ENCODE measurements around the gene ARHGEF11.

- TF ChIP-seq SP1 (CRISPR knock-in tag; conservative IDR thresholded peaks at IDR 0.05) (no peak), JUN (CRISPR knock-in tag; IDR thresholded peaks at IDR 0.05) (no peak), NR2C2 (CRISPR knock-in tag; IDR thresholded peaks at IDR 0.05) (no peak), GTF2I (CRISPR knock-in tag; conservative IDR thresholded peaks at IDR 0.05) (no peak), ESRRA (CRISPR knock-in tag; IDR thresholded peaks at IDR 0.05; ENCODE audit: borderline replicate concordance) (no peak), FOXK1 (CRISPR knock-in tag; IDR thresholded peaks at IDR 0.05) (no peak), CBFB (CRISPR knock-in tag; IDR thresholded peaks at IDR 0.05; ENCODE audit: low read depth) (no peak), NR1H2 (CRISPR knock-in tag; IDR thresholded peaks at IDR 0.05) (no peak), GABPB1 (CRISPR knock-in tag; IDR thresholded peaks at IDR 0.05) (no peak)
- TF ChIP-seq, protein P1, sequence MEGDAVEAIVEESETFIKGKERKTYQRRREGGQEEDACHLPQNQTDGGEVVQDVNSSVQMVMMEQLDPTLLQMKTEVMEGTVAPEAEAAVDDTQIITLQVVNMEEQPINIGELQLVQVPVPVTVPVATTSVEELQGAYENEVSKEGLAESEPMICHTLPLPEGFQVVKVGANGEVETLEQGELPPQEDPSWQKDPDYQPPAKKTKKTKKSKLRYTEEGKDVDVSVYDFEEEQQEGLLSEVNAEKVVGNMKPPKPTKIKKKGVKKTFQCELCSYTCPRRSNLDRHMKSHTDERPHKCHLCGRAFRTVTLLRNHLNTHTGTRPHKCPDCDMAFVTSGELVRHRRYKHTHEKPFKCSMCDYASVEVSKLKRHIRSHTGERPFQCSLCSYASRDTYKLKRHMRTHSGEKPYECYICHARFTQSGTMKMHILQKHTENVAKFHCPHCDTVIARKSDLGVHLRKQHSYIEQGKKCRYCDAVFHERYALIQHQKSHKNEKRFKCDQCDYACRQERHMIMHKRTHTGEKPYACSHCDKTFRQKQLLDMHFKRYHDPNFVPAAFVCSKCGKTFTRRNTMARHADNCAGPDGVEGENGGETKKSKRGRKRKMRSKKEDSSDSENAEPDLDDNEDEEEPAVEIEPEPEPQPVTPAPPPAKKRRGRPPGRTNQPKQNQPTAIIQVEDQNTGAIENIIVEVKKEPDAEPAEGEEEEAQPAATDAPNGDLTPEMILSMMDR (IDR thresholded peaks at IDR 0.05) = no peak
- TF ChIP-seq, protein P2, sequence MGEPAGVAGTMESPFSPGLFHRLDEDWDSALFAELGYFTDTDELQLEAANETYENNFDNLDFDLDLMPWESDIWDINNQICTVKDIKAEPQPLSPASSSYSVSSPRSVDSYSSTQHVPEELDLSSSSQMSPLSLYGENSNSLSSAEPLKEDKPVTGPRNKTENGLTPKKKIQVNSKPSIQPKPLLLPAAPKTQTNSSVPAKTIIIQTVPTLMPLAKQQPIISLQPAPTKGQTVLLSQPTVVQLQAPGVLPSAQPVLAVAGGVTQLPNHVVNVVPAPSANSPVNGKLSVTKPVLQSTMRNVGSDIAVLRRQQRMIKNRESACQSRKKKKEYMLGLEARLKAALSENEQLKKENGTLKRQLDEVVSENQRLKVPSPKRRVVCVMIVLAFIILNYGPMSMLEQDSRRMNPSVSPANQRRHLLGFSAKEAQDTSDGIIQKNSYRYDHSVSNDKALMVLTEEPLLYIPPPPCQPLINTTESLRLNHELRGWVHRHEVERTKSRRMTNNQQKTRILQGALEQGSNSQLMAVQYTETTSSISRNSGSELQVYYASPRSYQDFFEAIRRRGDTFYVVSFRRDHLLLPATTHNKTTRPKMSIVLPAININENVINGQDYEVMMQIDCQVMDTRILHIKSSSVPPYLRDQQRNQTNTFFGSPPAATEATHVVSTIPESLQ (CRISPR knock-in tag; IDR thresholded peaks at IDR 0.05) = no peak
Observed at GRCh38 chr1:157033357-157033876, 12.1 kb downstream of the ARHGEF11 start.
